Right hindlimb (tissue), 1 donor: ENCODE results near the gene TMBIM4.

Experiments used
- DNase-seq: peaks from one replicate; pipeline ENCODE4 v3.0.0-alpha.2; 2018

Gene TMBIM4

DNA sequence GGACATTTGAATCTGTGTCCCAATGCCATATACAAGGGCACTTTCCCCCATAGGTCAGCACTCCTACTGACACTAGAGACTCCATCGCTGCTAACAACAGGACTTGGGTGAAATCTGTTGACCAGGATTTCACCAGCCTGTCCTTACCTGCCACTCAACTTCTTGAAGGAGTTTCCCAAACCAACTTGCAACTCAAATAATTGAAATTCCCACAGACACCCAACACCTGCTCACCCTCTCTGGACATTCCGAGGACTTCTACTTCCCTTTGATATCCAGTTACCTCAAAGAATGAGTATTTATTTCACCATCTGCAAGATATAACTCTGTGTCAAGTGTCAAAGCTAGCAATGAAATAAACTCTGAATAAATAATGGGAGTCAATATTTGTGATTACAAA lies 83.8 kb downstream of the TMBIM4 start:
- DNase-seq = no peak
